ENCODE results near the gene LAX1.

GRCh38 chr1:203763505-203763904 is 1.5 kb upstream of the LAX1 start:
- TF ChIP-seq CTCF (IDR thresholded peaks at IDR 0.05; ENCODE audit: insufficient read depth, low read depth, low read length) = no peak
- no peak for TF ChIP-seq EZH2 (IDR thresholded peaks at IDR 0.05; ENCODE audit: insufficient read depth, low read length)
